ENCODE results near the gene ANKRD34A. TPM values are rescaled to one million over a fixed set of nuclear protein-coding genes. Genes with fewer than 3 reads are reported as not detected.

Gene ANKRD34A
- total and polyA plus RNA-seq, 2 of the 8 experiments (the other 6 are each of a cell fraction or from before 2014, with no cell fraction given), result 0.15 to 0.20 TPM

DNA sequence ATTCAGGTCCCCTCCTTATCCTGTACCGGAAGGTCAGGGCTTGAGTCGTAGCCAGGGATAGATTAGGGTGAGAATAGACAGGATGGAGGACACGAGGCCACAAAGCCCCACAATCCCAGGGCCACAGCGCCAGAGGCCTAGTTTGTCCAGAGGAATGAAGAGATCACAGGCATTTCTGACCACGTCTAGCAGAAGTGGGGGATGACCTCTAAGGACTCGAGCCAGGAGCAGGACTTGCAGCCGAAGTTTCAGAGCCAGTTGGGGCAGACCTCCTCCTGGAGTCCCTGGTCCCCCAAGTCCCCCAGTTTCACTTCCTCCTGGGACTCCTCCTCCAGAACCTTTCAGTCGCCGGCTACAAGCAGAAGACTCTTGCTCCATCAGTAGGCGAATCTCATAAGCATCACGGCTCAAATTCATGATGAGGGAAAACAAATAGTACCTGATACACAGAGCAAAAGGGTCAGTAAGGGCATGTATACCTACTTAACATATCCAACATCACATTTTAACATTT is 52.2 kb downstream of the ANKRD34A start:
- FAIRE-seq (no peak), DNase-seq (ENCODE audit: low read depth in 1 of 2, low spot score in 2 of 2) (no peak)
- Histone ChIP-seq H3K14ac (ENCODE audit: insufficient read length) (no peak overlapping the region), H3K9ac (replicated peaks in 1 of 4; ENCODE audit: extremely low read depth in 1 of 4, low read depth in 3 of 4, low read length in 3 of 4) (no peak overlapping the region), H3K56ac (replicated peaks; ENCODE audit: insufficient read length, low read depth, low read length) (no peak overlapping the region), H3K79me2 (ENCODE audit: control insufficient read depth in 1 of 2, insufficient read depth in 2 of 2, low read length in 2 of 2) (no peaks in the 10 kb centered on the region), H3K4me3 (ENCODE audit: extremely low read depth in 1 of 4, insufficient read depth in 2 of 4, low read depth in 3 of 4, low read length in 4 of 4) (no peak overlapping the region), H4K20me1 (replicated peaks in 1 of 2; ENCODE audit: control insufficient read depth in 1 of 2, insufficient read depth in 2 of 2, low read length in 2 of 2) (no peaks in the 10 kb centered on the region), H3K27ac (ENCODE audit: low read depth, low read length) (no peak overlapping the region), H2BK12ac (ENCODE audit: low read depth, low read length) (no peak overlapping the region), H3K9me3 (ENCODE audit: insufficient read depth in 2 of 2, low read depth in 1 of 2, low read length in 1 of 2) (no peaks in the 10 kb centered on the region), H3K4ac (replicated peaks; ENCODE audit: insufficient read length, low read depth, low read length) (no peak overlapping the region), H4K8ac (ENCODE audit: extremely low read depth, insufficient read depth, low read length) (no peak overlapping the region), H4K91ac (replicated peaks; ENCODE audit: insufficient read length, low read length) (no peak overlapping the region), H3K27me3 (replicated peaks in 1 of 4; ENCODE audit: control insufficient read depth in 3 of 4, extremely low read depth in 1 of 4, insufficient read depth in 3 of 4, low read length in 3 of 4) (no peaks in the 10 kb centered on the region), H3K23ac (ENCODE audit: insufficient read length) (no peak overlapping the region), H4K5ac (ENCODE audit: insufficient read length, low read depth, low read length) (no peak overlapping the region), H2BK120ac (replicated peaks; ENCODE audit: low read depth, low read length) (no peak overlapping the region), H3K4me1 (replicated peaks in 1 of 4; ENCODE audit: control insufficient read depth in 3 of 4, insufficient read depth in 4 of 4, low read length in 3 of 4) (peaks cover 0 to 3% (median 0%) of the 10 kb centered on the region in 4 experiments; a peak in 2 of 7 replicates), H2BK20ac (ENCODE audit: low read length) (no peak overlapping the region), H3K4me2 (ENCODE audit: insufficient read depth in 1 of 2, low read depth in 2 of 2, low read length in 2 of 2) (no peak overlapping the region), H3K36me3 (ENCODE audit: control insufficient read depth in 2 of 4, insufficient read depth in 4 of 4, low read length in 3 of 4) (peaks cover 0 to 7% (median 0%) of the 10 kb centered on the region in 4 experiments; a peak in 2 of 8 replicates), H2BK15ac (ENCODE audit: low read length) (no peak overlapping the region), H3K23me2 (ENCODE audit: low read depth, low read length) (no peaks in the 10 kb centered on the region; the same call in none of the 2 replicates), H3K18ac (ENCODE audit: extremely low read depth, low read length) (no peak overlapping the region), H2BK5ac (ENCODE audit: low read depth, low read length) (no peak overlapping the region), H3K79me1 (ENCODE audit: low read depth, low read length) (no peaks in the 10 kb centered on the region), H2AFZ (ENCODE audit: low read length) (no peak overlapping the region), H2AK5ac (ENCODE audit: low read depth, low read length) (no peak overlapping the region)
- ChIA-PET CTCF (ENCODE audit: partially characterized antibody) (interaction anchor here (1.9 to 15.9 kb wide), 5 partner anchors 13 to 66 kb away, joined by 13 to 146 read pairs (median 66); partner anchors contain the start of genes ANKRD35, NUDT17 and PIAS3), POLR2A (ENCODE audit: partially characterized antibody) (no interaction called here)
- 87% methylated on average over 11 of the region's 11 CpGs; no CpG with 5 or more reads in 1 of the 2 experiments for WGBS, 2 experiments (ENCODE audit: extremely low coverage in 1 of 2, insufficient coverage in 1 of 2, insufficient read length in 1 of 2, insufficient replicate concordance in 2 of 2, low coverage in 1 of 2, low lambda C conversion rate in 2 of 2, missing lambda C conversion rate in 1 of 2)
- TF ChIP-seq CHD1 (IDR thresholded peaks at IDR 0.05; ENCODE audit: low read depth, low read length) (no peak), KDM4A (IDR thresholded peaks at IDR 0.05; ENCODE audit: low read depth, low read length, severe bottlenecking) (no peak), YY1 (IDR thresholded peaks at IDR 0.05; ENCODE audit: low read depth, low read length) (no peak), HDAC2 (IDR thresholded peaks at IDR 0.05; ENCODE audit: borderline replicate concordance in 1 of 2, low read depth in 2 of 2, low read length in 2 of 2) (no peak), MAFK (IDR thresholded peaks at IDR 0.05; ENCODE audit: low read depth, low read length) (no peak), SP4 (IDR thresholded peaks at IDR 0.05; ENCODE audit: low read length) (no peak), FOSL1 (IDR thresholded peaks at IDR 0.05; ENCODE audit: insufficient read depth, low read depth, low read length) (no peak)
- TF ChIP-seq, protein P1, sequence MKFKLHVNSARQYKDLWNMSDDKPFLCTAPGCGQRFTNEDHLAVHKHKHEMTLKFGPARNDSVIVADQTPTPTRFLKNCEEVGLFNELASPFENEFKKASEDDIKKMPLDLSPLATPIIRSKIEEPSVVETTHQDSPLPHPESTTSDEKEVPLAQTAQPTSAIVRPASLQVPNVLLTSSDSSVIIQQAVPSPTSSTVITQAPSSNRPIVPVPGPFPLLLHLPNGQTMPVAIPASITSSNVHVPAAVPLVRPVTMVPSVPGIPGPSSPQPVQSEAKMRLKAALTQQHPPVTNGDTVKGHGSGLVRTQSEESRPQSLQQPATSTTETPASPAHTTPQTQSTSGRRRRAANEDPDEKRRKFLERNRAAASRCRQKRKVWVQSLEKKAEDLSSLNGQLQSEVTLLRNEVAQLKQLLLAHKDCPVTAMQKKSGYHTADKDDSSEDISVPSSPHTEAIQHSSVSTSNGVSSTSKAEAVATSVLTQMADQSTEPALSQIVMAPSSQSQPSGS (IDR thresholded peaks at IDR 0.05; ENCODE audit: low read length), result no peak

Data from H1 (cell line).